SK-N-SH treated with all-trans-retinoic acid at 6 μM for 48 hours (cell line): ENCODE measurements around the gene SLIT2.

Experiments used
- ARNTL ChIP-seq: fragments of 450-650 bp; formaldehyde crosslinking; IDR thresholded peaks from 2 replicates; pipeline ENCODE4 v1.5.0; 2020; ENCODE audit warnings: low read depth, mild to moderate bottlenecking, moderate library complexity, borderline replicate concordance
- CSDC2 ChIP-seq: fragments of 250-450 bp; sonication (Bioruptor Pico); IDR thresholded peaks from 2 replicates; pipeline ENCODE4 v1.5.0; 2020; ENCODE audit warnings: mild to moderate bottlenecking, moderate library complexity
- GLIS3 ChIP-seq: fragments of 250-450 bp; sonication (Bioruptor Pico); IDR thresholded peaks from 2 replicates; pipeline ENCODE4 v1.5.0; 2020; ENCODE audit warnings: mild to moderate bottlenecking, moderate library complexity
- POU6F1 ChIP-seq: fragments of 250-450 bp; sonication (Bioruptor Pico); IDR thresholded peaks from 2 replicates; pipeline ENCODE4 v1.8.0; 2021; ENCODE audit warnings: low read depth, mild to moderate bottlenecking, moderate library complexity, borderline replicate concordance
- PPARA ChIP-seq: fragments of 250-450 bp; sonication (Bioruptor Pico); IDR thresholded peaks from 2 replicates; pipeline ENCODE4 v1.5.0; 2020; ENCODE audit warnings: mild to moderate bottlenecking, borderline replicate concordance
- TCF4 ChIP-seq: fragments of 250-450 bp; sonication (Bioruptor Pico); IDR thresholded peaks from 2 replicates; pipeline ENCODE4 v1.8.0; 2021; ENCODE audit warnings: mild to moderate bottlenecking, moderate library complexity, borderline replicate concordance
- TSHZ2 ChIP-seq: fragments of 250-450 bp; sonication (Bioruptor Pico); IDR thresholded peaks from 2 replicates; pipeline ENCODE4 v1.5.0; 2020; ENCODE audit warnings: mild to moderate bottlenecking, moderate library complexity
- ZC3H10 ChIP-seq: fragments of 250-450 bp; sonication (Bioruptor Pico); IDR thresholded peaks from 2 replicates; pipeline ENCODE4 v1.5.1; 2021; ENCODE audit warnings: mild to moderate bottlenecking, moderate library complexity
- ZFP3 ChIP-seq: fragments of 250-450 bp; sonication (Bioruptor Pico); IDR thresholded peaks from 2 replicates; pipeline ENCODE4 v1.5.0; 2020; ENCODE audit warnings: mild to moderate bottlenecking, moderate library complexity
- ZFP30 ChIP-seq: fragments of 450-650 bp; formaldehyde crosslinking; IDR thresholded peaks from 2 replicates; pipeline ENCODE4 v1.5.0; 2022; ENCODE audit warnings: mild to moderate bottlenecking, moderate library complexity
- TF ChIP-seq, protein P1 (sequence below): fragments of 250-450 bp; sonication (Bioruptor Pico); IDR thresholded peaks from 2 replicates; pipeline ENCODE4 v1.8.0; 2020; ENCODE audit warnings: mild to moderate bottlenecking, moderate library complexity, borderline replicate concordance
- TF ChIP-seq, protein P2 (sequence below): fragments of 250-450 bp; sonication (Bioruptor Pico); IDR thresholded peaks from 2 replicates; pipeline ENCODE4 v1.5.1; 2021; ENCODE audit warnings: mild to moderate bottlenecking, moderate library complexity
- TF ChIP-seq, protein P3 (sequence below): fragments of 250-450 bp; sonication (Bioruptor Pico); IDR thresholded peaks from 2 replicates; pipeline ENCODE4 v1.5.1; 2020; ENCODE audit warnings: low read depth, mild to moderate bottlenecking, moderate library complexity

DNA sequence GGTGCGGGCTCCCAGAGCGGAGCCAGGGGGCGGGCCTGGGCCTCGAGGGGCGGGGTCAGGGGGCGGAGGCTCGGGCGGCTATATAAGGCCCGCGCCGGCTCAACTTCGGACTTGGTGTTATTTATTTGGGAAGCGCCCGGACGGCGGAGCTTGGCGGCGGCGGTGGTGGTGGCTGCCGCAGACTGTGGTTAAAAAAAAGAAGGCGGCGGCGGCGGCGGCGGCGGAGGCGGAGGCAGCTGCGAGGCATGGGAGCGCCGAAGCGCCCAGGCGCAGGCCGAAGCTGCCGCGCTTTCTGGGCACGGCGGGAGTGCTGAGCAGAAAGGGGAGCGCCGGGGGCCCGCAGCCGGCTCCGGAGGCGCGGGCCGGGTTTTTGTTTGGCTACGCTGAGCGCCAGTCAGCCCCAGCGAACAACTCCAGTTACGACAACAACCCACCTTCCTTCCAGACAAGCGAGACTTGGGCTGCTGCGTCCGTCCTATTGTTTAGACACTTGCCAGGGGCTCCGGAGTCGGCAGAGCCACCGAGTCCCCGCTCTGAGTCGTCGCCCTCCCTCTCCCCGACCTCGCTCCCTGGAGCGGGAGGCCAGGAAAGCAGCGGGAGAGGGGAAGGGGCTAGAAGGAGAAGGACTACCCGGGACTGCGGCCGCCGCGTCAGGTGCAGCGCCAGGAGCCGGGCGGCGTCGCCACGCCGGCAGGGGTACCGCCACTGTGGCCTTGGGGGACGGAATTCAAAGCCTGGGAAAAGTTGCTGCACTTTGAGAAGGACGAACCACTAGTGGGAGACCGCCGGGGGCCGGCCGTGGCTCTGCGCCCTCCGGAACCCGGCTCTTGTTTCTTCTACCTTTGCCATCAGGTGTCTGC, at the start of gene SLIT2:
- no peak for TF ChIP-seq PPARA (CRISPR knock-in tag)
- no peak for TF ChIP-seq ZC3H10
- no peak for TF ChIP-seq ARNTL (CRISPR knock-in tag)
- TF ChIP-seq, protein P1, sequence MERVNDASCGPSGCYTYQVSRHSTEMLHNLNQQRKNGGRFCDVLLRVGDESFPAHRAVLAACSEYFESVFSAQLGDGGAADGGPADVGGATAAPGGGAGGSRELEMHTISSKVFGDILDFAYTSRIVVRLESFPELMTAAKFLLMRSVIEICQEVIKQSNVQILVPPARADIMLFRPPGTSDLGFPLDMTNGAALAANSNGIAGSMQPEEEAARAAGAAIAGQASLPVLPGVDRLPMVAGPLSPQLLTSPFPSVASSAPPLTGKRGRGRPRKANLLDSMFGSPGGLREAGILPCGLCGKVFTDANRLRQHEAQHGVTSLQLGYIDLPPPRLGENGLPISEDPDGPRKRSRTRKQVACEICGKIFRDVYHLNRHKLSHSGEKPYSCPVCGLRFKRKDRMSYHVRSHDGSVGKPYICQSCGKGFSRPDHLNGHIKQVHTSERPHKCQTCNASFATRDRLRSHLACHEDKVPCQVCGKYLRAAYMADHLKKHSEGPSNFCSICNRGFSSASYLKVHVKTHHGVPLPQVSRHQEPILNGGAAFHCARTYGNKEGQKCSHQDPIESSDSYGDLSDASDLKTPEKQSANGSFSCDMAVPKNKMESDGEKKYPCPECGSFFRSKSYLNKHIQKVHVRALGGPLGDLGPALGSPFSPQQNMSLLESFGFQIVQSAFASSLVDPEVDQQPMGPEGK = no peak
- no peak for TF ChIP-seq ZFP3 (CRISPR knock-in tag)
- no peak for TF ChIP-seq TCF4
- no peak for TF ChIP-seq TSHZ2 (CRISPR knock-in tag)
- no peak for TF ChIP-seq GLIS3 (CRISPR knock-in tag)
- TF ChIP-seq, protein P2, sequence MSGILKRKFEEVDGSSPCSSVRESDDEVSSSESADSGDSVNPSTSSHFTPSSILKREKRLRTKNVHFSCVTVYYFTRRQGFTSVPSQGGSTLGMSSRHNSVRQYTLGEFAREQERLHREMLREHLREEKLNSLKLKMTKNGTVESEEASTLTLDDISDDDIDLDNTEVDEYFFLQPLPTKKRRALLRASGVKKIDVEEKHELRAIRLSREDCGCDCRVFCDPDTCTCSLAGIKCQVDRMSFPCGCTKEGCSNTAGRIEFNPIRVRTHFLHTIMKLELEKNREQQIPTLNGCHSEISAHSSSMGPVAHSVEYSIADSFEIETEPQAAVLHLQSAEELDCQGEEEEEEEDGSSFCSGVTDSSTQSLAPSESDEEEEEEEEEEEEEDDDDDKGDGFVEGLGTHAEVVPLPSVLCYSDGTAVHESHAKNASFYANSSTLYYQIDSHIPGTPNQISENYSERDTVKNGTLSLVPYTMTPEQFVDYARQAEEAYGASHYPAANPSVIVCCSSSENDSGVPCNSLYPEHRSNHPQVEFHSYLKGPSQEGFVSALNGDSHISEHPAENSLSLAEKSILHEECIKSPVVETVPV (CRISPR knock-in tag) = no peak
- no peak for TF ChIP-seq POU6F1
- TF ChIP-seq, protein P3, sequence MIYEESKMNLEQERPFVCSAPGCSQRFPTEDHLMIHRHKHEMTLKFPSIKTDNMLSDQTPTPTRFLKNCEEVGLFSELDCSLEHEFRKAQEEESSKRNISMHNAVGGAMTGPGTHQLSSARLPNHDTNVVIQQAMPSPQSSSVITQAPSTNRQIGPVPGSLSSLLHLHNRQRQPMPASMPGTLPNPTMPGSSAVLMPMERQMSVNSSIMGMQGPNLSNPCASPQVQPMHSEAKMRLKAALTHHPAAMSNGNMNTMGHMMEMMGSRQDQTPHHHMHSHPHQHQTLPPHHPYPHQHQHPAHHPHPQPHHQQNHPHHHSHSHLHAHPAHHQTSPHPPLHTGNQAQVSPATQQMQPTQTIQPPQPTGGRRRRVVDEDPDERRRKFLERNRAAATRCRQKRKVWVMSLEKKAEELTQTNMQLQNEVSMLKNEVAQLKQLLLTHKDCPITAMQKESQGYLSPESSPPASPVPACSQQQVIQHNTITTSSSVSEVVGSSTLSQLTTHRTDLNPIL = no peak
- no peak for TF ChIP-seq CSDC2
- TF ChIP-seq ZFP30 = no peak
